ENCODE results near the gene ZNF764. TPM values are rescaled to one million over a fixed set of nuclear protein-coding genes. Genes with fewer than 3 reads are reported as not detected.
A peak's percentile ranks its signal among the peaks of the same experiment; 100 is the strongest.

The ZNF764 gene
- polyA plus RNA-seq, 1 donor (not counting 4 experiments of a cell fraction or from before 2014, with no cell fraction given), result 1.6 TPM

DNA sequence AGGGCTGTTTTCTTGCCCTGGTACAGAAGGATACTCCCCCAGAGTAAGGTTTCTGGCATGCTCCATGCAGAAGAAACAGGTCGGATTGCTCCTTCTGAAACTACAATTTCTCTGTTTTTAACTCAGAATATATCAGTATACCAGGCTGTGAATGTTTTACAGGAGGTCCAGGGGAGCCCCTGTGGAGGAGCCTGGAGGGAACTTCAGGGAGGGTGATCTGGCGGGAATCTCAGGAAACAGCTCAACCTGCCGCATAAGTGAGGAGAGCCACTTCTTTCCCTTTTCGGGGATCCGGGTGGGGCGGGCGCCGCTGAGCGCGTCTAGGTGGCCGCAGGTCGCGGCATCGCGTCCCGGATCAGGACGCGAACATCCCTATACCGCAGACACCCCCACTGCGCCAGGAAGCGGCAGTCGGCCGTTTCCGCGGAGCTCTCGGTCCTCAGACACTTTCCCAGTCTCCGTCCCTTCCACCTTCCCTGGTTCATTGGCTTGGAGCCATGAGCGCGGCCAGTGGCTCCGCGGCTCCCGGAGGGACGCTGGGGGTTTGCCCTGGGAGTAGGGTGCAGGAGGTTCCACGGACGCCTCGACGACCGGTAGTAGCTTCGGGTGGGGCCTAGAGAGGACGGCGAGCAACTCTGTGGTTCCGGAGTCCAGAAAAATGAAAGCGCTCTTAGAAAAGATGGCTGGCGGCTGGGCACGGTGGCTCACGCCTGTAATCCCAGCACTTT, 3.1 kb upstream of the ZNF764 start:
- Histone ChIP-seq H4K20me1 (ENCODE audit: control insufficient read depth, extremely low read depth, insufficient read depth, low read length) (no peaks in the 10 kb centered on the region), H3K4me1 (ENCODE audit: control insufficient read depth, extremely low read depth, insufficient read depth, low read length) (peaks cover 11% of the 10 kb centered on the region), H3K27me3 (ENCODE audit: control insufficient read depth, extremely low read depth, insufficient read depth, low read length) (no peaks in the 10 kb centered on the region), H3K27ac (ENCODE audit: control insufficient read depth, insufficient read depth, low read length) (no peak overlapping the region), H2AFZ (ENCODE audit: control insufficient read depth, low read length) (peak overlapping the region; percentile 84), H3K9me3 (ENCODE audit: control insufficient read depth, low read depth, low read length) (no peaks in the 10 kb centered on the region), H3K36me3 (ENCODE audit: control insufficient read depth in 2 of 2, extremely low read depth in 1 of 2, insufficient read depth in 2 of 2, low read length in 2 of 2) (peaks cover 0 to under 1% of the 10 kb centered on the region in 2 experiments), H3K4me2 (ENCODE audit: control insufficient read depth, extremely low read depth, insufficient read depth, low read depth, low read length) (peak overlapping the region; percentile 69), H3K9me1 (ENCODE audit: control insufficient read depth, extremely low read depth, insufficient read depth, low read length) (no peaks in the 10 kb centered on the region), H3K79me2 (ENCODE audit: control insufficient read depth, insufficient read depth, low read length) (peaks cover 10% of the 10 kb centered on the region), H3K4me3 (ENCODE audit: control insufficient read depth in 2 of 3, extremely low read depth in 1 of 3, insufficient read depth in 2 of 3, low read depth in 1 of 3, low read length in 3 of 3) (peak overlapping the region; percentile 5 to 56 (median 25)), H3K9ac (ENCODE audit: control insufficient read depth, extremely low read depth, insufficient read depth, low read length) (peak overlapping the region; percentile 56)
- TF ChIP-seq EZH2 (IDR thresholded peaks at IDR 0.05; ENCODE audit: low read length), result no peak
- TF ChIP-seq, protein P1, sequence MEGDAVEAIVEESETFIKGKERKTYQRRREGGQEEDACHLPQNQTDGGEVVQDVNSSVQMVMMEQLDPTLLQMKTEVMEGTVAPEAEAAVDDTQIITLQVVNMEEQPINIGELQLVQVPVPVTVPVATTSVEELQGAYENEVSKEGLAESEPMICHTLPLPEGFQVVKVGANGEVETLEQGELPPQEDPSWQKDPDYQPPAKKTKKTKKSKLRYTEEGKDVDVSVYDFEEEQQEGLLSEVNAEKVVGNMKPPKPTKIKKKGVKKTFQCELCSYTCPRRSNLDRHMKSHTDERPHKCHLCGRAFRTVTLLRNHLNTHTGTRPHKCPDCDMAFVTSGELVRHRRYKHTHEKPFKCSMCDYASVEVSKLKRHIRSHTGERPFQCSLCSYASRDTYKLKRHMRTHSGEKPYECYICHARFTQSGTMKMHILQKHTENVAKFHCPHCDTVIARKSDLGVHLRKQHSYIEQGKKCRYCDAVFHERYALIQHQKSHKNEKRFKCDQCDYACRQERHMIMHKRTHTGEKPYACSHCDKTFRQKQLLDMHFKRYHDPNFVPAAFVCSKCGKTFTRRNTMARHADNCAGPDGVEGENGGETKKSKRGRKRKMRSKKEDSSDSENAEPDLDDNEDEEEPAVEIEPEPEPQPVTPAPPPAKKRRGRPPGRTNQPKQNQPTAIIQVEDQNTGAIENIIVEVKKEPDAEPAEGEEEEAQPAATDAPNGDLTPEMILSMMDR (optimal IDR thresholded peaks at IDR 0.05 in 1 of 3, IDR thresholded peaks at IDR 0.05 in 1 of 3, conservative IDR thresholded peaks at IDR 0.05 in 1 of 3; ENCODE audit: extremely low read depth in 1 of 3, insufficient read depth in 2 of 3, low read length in 3 of 3), result no peak
- DNase-seq (ENCODE audit: low read depth, low spot score) (no peak), FAIRE-seq (no peak)
- dilution Hi-C loops (cut with MboI; ENCODE audit: extremely low pct_ligation_motif_present, low sequenced_read_pairs), result no loop called here

DNA sequence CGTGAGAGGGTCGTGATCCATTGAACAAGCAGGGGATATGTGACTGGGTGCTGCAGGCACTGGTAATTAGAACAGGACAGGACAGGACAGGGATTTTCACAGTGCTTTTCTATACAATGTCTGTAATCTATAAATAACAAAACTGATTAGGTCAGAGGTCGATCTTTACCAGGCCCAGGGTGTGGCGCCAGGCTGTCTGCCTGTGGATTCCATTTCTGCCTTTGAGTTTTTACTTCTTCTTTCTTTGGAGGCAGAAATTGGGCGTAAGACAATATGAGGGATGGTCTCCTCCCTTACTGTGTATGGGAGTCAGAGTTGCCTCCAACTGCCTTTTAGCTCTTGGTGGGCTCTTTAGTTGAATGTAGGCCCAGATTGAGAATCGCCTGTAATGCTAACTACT, 1.5 kb upstream of the ZNF764 start:
- H2AFZ ChIP-seq (ENCODE audit: control insufficient read depth, low read length), result no peak overlapping the region
- H3K27me3 ChIP-seq (ENCODE audit: control insufficient read depth, extremely low read depth, insufficient read depth, low read length), result no peaks in the 10 kb centered on the region
- no peaks in the 10 kb centered on the region for H3K9me1 ChIP-seq (ENCODE audit: control insufficient read depth, extremely low read depth, insufficient read depth, low read length)
- H3K9ac ChIP-seq (ENCODE audit: control insufficient read depth, extremely low read depth, insufficient read depth, low read length), result no peak overlapping the region
- TF ChIP-seq, protein P1 (optimal IDR thresholded peaks at IDR 0.05 in 1 of 3, IDR thresholded peaks at IDR 0.05 in 1 of 3, conservative IDR thresholded peaks at IDR 0.05 in 1 of 3; ENCODE audit: extremely low read depth in 1 of 3, insufficient read depth in 2 of 3, low read length in 3 of 3), result no peak
- no peak for TF ChIP-seq EZH2 (IDR thresholded peaks at IDR 0.05; ENCODE audit: low read length)
- no peak overlapping the region for H3K4me2 ChIP-seq (ENCODE audit: control insufficient read depth, extremely low read depth, insufficient read depth, low read depth, low read length)
- H4K20me1 ChIP-seq (ENCODE audit: control insufficient read depth, extremely low read depth, insufficient read depth, low read length), result no peaks in the 10 kb centered on the region
- H3K4me1 ChIP-seq (ENCODE audit: control insufficient read depth, extremely low read depth, insufficient read depth, low read length), result peaks cover 11% of the 10 kb centered on the region
- no peak overlapping the region for H3K27ac ChIP-seq (ENCODE audit: control insufficient read depth, insufficient read depth, low read length)
- H3K4me3 ChIP-seq (ENCODE audit: control insufficient read depth in 2 of 3, extremely low read depth in 1 of 3, insufficient read depth in 2 of 3, low read depth in 1 of 3, low read length in 3 of 3), result no peak overlapping the region
- H3K9me3 ChIP-seq (ENCODE audit: control insufficient read depth, low read depth, low read length), result no peaks in the 10 kb centered on the region
- dilution Hi-C loops (cut with MboI; ENCODE audit: extremely low pct_ligation_motif_present, low sequenced_read_pairs), result no loop called here
- DNase-seq (ENCODE audit: low read depth, low spot score), result no peak
- no peak for FAIRE-seq
- peaks cover 18% of the 10 kb centered on the region for H3K79me2 ChIP-seq (ENCODE audit: control insufficient read depth, insufficient read depth, low read length)
- peaks cover 0 to 8% of the 10 kb centered on the region in 2 experiments for H3K36me3 ChIP-seq (ENCODE audit: control insufficient read depth in 2 of 2, extremely low read depth in 1 of 2, insufficient read depth in 2 of 2, low read length in 2 of 2)
